DND-41 (cell line): ENCODE results near the gene GPR15.

ENCODE experiments used
- CTCF ChIP-seq: IDR thresholded peaks from 2 replicates; pipeline ENCODE4 v1.5.1; 2012; ENCODE audit warnings: borderline replicate concordance, low read length, moderate library complexity, mild to moderate bottlenecking; ENCODE audit not compliant: poor library complexity, severe bottlenecking; ENCODE audit errors: extremely low read depth
- EZH2 ChIP-seq: IDR thresholded peaks from 3 replicates; pipeline ENCODE4 v1.6.1; 2012; ENCODE audit warnings: borderline replicate concordance, low read depth, mild to moderate bottlenecking, moderate library complexity, low read length, inconsistent platforms; ENCODE audit not compliant: severe bottlenecking

DNA sequence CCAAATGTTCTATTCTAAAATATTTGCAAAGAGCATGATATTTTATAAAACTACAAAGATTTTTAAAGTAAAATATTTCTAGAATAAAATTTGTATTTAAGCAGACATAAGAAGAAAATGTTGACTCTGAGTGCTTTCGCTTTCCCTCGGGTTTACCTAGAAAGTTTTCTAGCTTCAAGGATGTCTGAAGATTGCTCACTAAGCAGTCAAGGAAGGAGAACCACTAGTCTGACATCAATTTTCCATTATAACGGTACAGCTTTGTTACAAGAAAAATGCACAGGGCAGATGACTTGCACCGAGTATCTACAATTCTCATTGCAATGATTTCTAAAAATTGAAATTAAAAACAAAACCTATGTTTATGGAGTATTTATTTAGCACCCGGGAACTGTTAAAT, 14.2 kb downstream of the GPR15 start:
- TF ChIP-seq CTCF (no peak), EZH2 (no peak)
